HG02852 (cell line): ENCODE data around the gene RBP2.

Source experiments
- ATAC-seq: cut with Tn5 transposase; IDR thresholded peaks from one replicate; pipeline ENCODE4 v1.9.1; 2021; ENCODE audit warnings: mild to moderate bottlenecking, moderate library complexity; ENCODE audit not compliant: unreplicated experiment

Gene RBP2

GRCh38 chr3:139481116-139481515 is 4.8 kb upstream of the RBP2 start:
- no peak for ATAC-seq

GRCh38 chr3:139480585-139480984 is 4.3 kb upstream of the RBP2 start:
- ATAC-seq: no peak

- ATAC-seq: no peak
Observed at GRCh38 chr3:139477710-139478640, 1.7 kb upstream of the RBP2 start.

GRCh38 chr3:139473155-139473771 is 3.1 kb downstream of the RBP2 start:
- ATAC-seq: no peak

GRCh38 chr3:139472380-139473010 is 3.8 kb downstream of the RBP2 start:
- no peak for ATAC-seq

- ATAC-seq: no peak
Observed at GRCh38 chr3:139470199-139470598, 6.1 kb downstream of the RBP2 start.

GRCh38 chr3:139468399-139468798 is 7.9 kb downstream of the RBP2 start:
- ATAC-seq: no peak

- ATAC-seq: no peak
Observed at GRCh38 chr3:139466360-139466759, 10.0 kb downstream of the RBP2 start.

GRCh38 chr3:139465636-139466035 is 10.7 kb downstream of the RBP2 start:
- no peak for ATAC-seq

GRCh38 chr3:139463466-139463865 is 12.8 kb downstream of the RBP2 start:
- no peak for ATAC-seq

- no peak for ATAC-seq
Observed at GRCh38 chr3:139460529-139460928, 15.8 kb downstream of the RBP2 start.

- no peak for ATAC-seq
Observed at GRCh38 chr3:139460076-139460475, 16.2 kb downstream of the RBP2 start.

- ATAC-seq: no peak
Observed at GRCh38 chr3:139458348-139458747, 18.0 kb downstream of the RBP2 start.

GRCh38 chr3:139457066-139457465 is 19.2 kb downstream of the RBP2 start:
- ATAC-seq: no peak

- ATAC-seq: no peak
Observed at GRCh38 chr3:139456386-139456785, 19.9 kb downstream of the RBP2 start.

- ATAC-seq: no peak
Observed at GRCh38 chr3:139455855-139456254, 20.5 kb downstream of the RBP2 start.

GRCh38 chr3:139455206-139455605 is 21.1 kb downstream of the RBP2 start:
- no peak for ATAC-seq

GRCh38 chr3:139454346-139454745 is 22.0 kb downstream of the RBP2 start:
- no peak for ATAC-seq

GRCh38 chr3:139450159-139450558 is 26.2 kb downstream of the RBP2 start:
- no peak for ATAC-seq

- no peak for ATAC-seq
Observed at GRCh38 chr3:139449566-139449965, 26.8 kb downstream of the RBP2 start.

GRCh38 chr3:139448104-139448503 is 28.2 kb downstream of the RBP2 start:
- ATAC-seq: no peak

- ATAC-seq: no peak
Observed at GRCh38 chr3:139447486-139447885, 28.8 kb downstream of the RBP2 start.
